HG02981 (cell line): ENCODE measurements around the gene JPH2.
"Not testable (repeated sequence)": the region's sequence is repeated elsewhere in the genome, so short reads cannot be mapped to it uniquely, and the experiment has no call there.

ENCODE experiments used
- ATAC-seq: cut with Tn5 transposase; IDR thresholded peaks from one replicate; pipeline ENCODE4 v1.9.1; 2021; ENCODE audit warnings: mild to moderate bottlenecking, moderate library complexity; ENCODE audit not compliant: unreplicated experiment

Gene JPH2

DNA sequence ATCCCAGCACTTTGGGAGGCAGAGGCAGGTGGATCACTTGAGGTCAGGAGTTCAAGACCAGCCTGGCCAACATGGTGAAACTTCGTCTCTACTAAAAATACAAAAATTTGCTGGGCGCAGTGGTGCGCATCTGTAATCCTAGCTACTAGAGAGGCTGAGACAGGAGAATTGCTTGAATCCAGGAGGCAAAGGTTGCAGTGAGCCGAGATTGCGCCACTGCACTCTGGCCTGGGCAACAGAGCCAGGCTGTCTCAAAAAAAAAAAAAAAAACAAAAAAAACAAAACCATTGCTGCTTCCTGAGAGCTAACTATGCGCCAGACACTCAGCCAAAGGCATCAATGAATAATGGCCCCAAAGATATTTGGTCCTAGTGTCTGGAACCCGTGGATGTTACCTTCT lies 57.7 kb downstream of the JPH2 start:
- ATAC-seq, result not testable (repeated sequence)

DNA sequence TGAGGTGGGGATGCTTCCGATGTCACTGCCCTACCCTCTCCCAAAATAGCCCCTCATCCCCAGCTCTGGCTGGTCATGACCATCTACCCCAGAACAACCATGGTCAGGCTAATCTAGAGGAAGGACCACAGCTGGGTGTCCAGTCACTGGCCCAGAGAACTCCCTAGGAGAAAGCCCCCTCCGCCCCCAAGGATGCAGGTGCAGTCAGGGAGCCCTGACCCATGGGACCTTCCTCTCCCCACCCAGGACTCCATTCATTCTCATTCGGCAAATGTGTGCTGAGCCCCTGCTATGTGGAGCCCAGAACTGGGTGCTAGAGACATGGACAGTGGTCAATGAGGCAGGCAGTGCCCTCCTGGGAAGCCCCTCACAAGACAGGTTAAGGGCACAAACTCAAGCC lies 60.5 kb downstream of the JPH2 start:
- no peak for ATAC-seq

DNA sequence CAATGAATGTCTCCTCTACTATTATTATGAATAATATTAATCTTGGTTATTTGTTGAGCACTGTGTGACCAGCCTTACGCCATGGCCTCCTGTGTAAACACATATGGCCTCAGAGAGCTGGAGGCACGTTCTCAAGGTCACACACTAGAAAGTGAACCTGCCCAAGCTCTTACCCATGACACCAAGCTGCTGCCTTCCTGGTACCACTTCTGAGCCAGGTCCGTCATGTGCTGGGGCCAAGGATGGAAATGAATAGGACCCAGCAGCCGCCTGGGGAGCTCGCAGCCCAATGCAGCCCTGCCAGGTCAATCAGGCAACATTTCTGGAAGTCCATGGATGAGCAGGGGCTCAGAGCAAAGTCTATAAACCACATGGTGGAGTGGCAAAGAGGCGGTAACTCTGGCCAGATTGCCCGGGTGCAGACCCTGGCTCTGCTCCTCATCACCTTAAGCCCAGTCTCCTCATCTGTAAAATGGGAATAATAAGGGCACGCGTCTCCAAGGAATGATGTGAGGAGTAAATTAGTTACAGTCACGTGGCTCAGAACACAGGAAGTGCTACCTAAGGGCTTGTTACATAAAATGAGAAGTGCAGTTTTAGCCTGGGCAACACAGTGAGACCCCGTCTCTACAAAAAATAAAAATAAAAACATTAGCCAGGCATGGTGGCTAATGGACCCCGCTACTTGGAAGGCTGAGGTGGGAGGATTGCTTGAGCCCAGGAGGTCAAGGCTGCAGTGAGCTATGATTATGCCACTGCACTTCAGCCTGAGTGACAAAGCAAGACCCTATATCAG lies 61.5 kb downstream of the JPH2 start:
- no peak for ATAC-seq

DNA sequence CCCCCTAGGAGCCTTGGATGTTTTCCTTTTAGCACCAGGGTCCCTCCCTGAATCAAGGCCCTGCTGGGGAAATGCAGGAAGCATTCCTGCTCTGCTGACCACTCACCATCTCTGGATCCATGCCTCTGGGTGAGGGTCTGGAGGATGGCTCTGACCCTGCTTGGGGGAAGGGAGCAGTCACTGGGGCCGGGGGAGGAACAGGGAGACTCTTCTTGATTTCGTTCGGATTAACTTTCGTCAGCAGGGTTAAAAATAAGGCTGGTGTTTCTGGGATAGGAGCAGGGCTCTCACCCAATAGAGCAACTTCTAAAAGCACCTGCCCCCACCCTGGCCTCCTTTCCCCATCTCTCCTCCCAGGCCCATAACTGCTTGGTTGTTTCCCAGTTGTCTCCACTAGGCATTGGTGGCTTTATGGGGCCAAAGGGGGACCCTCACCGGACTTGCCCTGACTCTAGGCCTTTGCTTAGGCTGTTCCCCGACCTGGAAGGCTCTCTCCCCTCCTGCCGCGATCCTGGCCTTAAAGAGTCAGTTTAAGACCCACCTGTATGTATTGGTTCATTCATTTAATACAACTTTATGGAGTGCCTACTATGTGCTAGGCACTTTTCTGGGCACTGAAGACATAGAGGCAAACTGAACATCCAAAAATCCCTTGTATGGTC lies 63.0 kb downstream of the JPH2 start:
- no peak for ATAC-seq

DNA sequence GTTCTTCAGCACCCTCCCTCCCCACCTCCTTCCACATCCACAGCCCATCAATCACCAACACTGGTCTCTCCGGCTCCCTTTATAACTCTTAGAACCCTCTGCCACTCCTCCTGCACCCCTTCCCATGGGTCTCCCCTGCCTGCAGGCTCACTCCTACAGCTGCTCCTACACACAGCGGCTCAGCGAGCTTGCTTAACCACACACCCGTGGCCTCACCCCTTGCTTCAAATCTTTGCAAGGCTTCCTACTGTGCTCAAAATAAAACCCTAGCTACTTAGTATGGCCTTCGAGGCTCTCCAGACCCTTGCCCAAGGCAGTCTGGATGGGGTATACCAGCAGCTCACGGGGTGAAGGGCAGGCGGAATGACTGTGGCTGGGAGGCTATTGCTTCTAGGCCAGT lies 63.7 kb downstream of the JPH2 start:
- ATAC-seq, result no peak

DNA sequence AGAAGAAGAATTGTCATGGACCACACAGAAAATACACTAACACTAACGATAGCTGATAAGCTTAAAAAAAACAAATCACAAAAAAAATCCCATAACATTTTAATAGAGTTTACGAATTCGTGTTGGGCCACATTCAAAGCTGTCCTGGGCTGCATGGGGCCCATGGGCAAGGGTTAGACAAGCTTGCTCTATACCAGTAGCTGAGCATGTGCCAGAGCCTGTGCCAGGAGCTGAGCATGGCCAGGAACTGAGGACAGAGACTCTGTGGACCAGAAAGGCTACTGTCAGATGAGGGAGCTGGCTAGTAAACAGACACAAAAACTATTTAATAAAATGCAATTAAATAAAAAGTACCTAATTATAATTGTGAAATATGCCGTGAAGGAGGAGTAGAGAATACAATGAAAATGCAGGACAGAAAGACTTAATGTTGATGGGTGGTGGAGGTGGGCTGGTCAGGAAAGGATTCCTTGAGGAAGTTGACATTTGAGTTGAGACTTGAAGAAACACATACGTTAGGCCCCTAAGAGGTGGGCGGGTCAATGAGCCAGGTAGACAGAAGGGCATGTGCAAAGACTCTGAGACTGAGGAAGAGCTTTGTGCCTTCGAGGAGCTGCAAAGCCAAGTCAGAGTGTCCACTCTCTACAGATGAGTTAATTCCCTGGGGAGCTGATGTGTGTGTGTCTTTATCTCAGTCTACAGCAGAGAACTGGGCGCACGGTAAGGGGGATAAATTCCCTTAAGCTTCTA lies 66.1 kb downstream of the JPH2 start:
- no peak for ATAC-seq

DNA sequence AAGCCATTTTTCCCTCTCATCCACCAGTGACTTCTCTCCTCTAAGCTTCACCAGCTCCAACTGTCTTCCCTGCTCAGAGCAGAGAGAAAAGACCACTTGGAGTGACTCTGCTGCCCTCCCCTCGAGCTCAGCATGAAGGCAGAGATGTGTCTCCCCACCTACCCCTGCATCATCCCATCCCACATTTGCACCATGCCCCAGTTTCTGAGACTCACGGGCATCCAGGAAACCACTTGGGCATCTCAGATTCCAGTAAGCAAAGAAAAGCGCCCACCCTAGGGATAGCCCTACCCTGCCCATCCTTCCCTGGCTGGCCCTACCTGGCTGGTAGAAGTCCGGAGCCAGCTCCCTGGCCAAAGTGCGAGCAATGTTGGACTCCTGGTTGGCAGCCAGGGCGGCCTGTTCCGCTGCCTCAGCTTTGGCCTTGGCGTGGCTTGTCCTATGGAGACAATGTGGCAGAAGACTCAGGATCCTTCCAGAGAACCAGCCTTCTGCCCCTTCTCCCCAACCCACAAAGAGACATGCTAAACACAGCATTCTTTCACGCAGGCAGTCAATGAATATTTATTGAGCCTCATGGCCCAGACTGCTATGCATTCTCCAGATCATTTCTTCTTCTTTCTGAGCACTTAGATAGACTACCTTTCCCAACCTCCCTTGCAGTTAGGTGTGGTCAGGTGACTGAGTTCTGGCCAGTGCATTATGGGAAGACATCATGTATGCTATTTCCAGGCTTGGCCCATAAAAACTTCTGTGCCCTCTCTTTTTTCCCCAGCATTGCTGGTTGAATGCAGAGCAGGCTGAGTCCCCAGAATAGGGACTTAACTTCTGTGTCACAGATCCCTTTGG lies 68.6 kb downstream of the JPH2 start:
- no peak for ATAC-seq

DNA sequence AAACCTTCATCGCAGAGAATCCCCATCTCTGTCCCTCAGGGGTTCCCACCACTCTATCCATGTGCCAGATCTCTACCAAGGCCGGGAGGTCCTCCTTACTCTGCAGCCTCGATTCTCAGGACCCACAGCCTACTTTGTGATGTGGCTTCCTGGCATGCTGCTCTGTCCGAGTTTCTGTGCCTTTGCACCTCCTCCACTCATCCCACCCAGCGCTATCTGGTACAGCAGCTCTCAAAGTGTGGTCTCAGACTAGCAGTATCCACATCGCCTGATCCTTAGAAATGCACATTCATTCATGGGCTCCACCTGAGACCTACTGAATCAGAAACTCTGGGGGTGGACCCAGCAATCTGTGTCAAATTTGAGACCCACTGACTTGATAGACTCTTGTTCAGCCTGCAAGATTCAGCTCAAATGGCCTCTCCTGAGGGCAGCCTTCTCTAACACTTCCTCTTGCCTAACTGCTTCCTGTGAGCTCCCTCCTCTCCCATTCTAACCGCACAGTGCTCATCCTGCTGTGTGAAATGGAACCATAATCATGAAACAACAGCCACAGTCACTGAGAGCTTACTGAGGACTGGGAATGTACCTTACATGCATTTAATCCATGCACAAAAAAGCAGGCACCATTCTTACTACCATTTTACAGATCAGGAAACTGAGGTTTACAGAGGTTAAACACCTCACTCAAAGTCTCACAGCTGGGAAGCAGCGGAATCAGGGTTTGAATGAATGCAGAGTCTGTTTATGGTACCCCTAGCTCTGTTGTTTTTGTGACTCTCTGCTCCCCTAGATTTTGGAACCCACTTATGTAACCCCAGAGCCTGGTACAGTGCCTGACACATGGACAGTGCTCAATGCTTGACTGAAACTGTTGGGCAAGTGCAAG lies 69.4 kb downstream of the JPH2 start:
- no peak for ATAC-seq

DNA sequence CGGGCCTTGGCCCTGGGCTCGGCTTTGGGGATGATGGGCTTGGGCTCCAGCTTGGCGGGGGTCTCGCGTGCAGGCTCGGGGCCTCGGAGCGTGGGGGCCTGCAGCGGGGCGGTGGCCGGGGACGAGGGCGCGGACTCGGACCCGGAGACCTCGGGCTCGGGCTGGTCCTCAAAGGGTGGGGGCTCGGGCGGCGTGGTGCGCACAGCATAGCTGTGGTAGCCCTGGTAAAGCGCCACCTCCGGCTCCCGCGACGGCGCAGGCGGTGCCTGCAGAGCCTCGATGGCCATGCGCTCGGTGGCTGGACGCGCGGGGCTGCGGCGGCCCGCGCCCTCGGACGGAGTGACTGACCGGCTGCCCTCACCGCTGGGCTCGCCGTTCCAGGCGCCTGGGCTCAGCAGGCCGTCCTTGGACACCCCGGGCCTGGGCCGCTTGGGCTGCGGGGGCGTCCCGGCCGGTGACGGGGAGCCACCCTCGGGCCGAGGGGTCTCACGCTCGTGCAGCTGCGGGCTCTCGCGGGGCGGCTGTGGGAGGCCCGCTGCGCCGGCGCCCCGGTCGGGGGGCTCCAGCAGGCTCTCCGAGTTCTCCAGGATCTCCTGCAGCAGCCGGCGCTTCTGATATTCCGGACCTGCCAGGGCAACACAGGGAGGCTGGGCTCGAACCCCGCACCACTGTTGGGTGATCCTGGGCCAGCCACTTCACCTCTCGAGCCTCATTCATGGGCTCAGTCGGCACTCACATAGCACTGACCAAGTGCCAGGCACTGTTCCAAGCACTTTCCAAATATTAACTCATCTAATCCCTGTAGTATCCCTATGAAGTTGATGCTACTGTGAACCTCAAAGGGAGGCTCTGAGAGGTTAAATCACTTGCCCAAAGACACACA lies 71.0 kb downstream of the JPH2 start:
- ATAC-seq, result no peak

DNA sequence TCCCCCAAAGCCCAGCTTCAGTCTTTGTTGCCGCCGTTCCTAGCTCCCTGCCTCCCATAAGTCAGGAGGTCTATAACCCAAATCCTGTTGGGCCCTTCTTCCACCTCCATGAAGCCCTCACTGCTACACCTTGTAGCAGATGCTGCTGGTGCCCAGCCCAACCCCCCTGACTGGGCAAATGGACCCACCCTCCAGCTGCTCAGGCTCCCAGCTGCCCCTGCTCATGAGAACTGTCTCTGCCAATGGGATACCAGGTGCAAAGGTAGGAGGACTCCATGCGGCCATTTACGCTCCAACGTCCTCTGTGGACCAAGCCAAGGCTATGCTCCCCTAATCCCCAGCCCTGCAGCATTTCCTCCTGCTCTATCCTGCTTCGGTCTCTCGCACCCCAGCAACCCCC lies 71.8 kb downstream of the JPH2 start:
- ATAC-seq, result no peak

DNA sequence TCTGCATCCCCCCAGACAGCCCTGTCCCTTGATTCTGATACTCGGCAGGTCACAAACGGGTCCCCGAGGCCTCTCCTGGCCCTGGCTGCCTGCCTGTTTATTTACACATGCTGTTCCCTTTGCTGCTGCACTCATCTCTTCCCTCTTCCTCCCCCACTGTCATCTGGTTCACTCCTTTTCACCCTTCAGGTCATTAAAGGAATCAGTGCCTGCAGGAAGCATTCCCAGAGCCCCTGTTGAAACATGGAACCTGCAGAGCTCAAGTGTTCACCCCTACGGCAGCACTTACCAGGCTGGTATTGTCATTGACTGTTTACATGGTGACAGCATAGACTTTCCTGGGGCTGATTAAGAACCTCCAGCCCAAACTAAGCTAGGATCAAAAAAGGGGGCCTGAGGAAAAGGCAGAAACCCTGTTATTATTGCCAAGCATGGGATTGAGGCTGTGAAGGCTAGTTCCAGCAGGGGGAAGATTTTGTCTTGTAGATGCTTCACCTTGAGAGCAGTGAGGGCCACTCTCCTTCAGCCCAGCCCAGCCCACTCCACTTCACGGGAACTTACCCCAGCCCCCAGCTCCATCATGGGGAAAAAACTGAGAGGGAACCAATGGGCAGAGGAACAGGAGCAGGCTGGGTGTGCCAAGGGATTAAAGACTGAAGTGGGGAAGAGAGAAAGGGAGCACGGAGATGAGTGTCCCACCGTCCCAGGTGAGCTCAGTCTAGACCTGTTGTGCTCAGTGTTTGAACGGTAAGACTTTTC lies 73.2 kb downstream of the JPH2 start:
- ATAC-seq, result no peak

DNA sequence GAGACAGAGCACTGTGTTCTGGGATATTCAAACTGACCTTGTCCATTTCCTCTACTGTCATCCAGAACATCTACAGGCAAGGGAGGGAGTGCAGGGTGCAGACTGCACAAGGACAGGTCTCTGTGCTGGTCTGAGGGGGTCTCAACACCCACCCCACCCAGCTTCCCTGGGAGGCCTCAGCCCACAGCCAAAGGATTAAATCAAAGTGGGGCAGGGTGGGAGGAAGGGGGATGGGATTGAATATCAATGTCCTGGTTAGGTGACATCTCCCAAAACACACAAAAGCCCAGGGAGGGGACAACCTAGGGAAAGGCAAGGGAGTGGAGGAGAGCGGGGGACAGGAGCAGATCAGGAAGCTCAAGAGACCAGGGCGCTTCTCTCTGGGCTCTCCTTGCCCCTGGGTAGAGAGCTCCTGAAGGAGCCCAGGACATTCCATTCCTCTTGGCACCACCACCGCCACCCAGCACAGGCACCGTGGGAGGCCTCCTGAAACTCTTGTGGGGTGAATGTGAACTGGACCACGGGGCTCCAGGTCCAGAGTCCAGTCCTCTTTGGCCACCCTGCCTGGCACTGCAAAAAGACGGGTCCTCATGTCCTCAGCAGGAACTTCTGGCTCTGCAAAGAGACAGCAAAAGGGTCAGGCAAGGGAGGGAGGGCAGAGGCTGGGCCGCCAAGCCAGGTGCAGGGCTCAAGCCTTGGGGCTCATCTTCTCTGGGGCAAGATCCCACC lies 73.9 kb downstream of the JPH2 start:
- no peak for ATAC-seq

DNA sequence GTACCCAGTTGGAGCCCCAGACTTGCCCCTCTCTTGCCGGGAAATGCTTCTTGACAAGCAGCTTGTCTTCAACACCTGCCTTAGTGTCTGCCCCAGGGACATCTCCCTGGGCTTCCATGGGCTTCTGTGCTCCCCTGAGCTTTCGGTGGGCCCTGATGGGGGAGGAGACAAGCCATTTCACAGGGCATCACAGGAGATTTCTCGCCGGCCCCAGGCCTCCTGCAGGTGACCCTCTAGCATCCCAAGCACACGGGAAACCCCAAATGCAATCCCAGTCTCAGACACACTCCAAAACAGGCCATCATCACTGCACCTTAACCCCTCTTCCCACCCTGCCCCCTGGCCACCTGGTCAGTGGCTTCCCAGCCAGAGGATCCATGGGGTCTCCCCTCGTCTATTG lies 74.5 kb downstream of the JPH2 start:
- no peak for ATAC-seq

DNA sequence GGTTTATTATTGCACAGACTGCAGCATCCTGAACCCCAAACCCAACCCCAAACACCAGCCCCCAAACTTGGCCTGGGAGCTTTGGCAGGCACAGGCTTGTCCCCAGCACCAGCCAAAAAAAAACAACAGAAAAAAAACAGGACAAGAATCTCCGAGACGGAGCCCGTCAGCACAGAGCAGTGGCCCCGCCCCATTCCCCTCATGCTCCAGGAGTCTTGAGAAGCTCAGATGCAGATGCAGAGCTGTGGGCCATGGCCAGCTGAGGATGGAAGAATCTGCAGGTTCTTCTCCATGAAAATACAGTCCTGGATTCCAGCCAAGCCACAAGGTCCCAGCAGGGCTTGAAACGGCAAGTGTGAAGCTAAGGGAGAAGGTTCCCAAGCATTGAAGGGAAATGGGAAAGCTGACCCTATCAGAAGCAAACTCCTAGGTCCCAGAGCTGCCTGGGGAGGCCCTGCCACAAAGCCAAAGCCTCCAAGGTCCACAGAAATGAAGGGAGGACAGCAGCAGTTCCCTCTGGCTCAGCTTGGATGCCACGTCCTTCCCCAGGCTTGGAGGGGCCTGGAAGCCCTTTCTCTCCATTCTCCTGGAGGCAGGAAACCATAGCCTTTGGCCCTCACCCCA lies 75.2 kb downstream of the JPH2 start:
- ATAC-seq, result no peak

DNA sequence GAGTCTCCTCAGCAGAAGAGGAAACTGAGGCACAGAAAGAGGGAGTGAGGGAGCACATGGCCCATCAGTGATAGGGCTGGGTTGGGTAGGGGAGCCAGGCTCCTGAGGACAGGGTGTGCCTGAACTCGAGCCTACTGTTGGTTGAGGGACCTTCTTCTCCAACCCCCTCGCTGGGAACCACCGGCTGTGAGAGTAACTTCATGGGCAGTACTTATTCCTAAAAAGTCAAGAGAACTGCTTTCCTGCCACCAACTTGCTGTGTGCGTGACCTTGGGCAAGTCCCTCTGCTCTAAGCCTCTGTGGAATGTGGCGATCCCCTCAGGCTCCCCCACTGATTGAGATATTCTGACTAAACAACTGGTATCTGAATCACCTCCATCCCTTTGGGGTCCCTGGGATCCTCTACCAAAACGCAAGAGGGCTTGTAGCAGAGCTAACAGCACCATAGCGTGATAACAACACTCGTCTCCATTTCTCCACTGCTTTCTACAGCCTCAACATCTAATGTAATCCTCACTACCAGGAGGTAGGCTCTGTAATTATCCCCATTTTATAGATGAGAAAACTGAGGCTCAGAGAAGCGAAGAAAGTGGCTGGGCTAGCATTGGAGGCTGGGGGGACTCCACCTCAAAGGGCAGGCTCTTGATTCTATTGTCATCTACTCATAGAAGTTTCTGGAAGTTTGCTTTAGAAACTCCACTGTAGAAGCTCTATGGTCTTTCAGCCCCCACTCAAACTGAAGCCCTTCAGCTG lies 76.0 kb downstream of the JPH2 start:
- no peak for ATAC-seq

DNA sequence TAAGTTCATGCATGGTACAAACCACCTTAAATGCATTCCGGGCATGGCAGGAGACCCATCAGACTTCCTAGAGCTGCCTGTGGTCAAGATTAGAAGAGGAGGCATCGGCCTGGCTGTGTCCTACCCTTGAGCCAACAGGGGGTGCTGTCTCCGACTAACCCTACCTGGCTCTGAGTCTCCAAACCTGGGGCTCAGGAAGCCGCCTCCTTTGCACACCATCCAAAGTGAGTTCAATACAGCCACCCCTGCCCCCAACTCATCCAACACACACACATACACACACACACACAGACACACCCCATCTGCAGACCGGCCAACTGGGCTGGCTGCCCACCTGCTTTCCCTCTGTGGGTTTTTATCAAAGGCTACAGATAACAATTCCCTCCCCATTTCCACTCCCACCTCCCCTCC lies 77.0 kb downstream of the JPH2 start:
- no peak for ATAC-seq
